Measurements from ENCODE around the gene HRAS. TPM values are rescaled to one million over a fixed set of nuclear protein-coding genes. Genes with fewer than 3 reads are reported as not detected.

Gene HRAS
- total RNA-seq, 1 donor from 2014 or later, result 83.7 TPM

GRCh38 chr11:489610-490185 lies 45.7 kb downstream of the HRAS start:
- no peaks in the 10 kb centered on the region for H3K27me3 ChIP-seq (ENCODE audit: control insufficient read depth, insufficient read depth, low read length)
- no peak for TF ChIP-seq CTCF (IDR thresholded peaks at IDR 0.05; ENCODE audit: insufficient read depth, low read length, poor library complexity, severe bottlenecking)
- H3K36me3 ChIP-seq (ENCODE audit: control insufficient read depth, insufficient read depth, low read length), result no peaks in the 10 kb centered on the region
- no peak for DNase-seq (ENCODE audit: low read depth)
- no peak overlapping the region for H3K4me3 ChIP-seq (ENCODE audit: low read depth, low read length)

- no peaks in the 10 kb centered on the region for H3K27me3 ChIP-seq (ENCODE audit: control insufficient read depth, insufficient read depth, low read length)
- no peak overlapping the region for H3K4me3 ChIP-seq (ENCODE audit: low read depth, low read length)
- TF ChIP-seq CTCF (IDR thresholded peaks at IDR 0.05; ENCODE audit: insufficient read depth, low read length, poor library complexity, severe bottlenecking), result no peak
- no peaks in the 10 kb centered on the region for H3K36me3 ChIP-seq (ENCODE audit: control insufficient read depth, insufficient read depth, low read length)
- no peak for DNase-seq (ENCODE audit: low read depth)
These were observed 46.4 kb downstream of the HRAS start for GRCh38 chr11:488992-489391.

- no peak for DNase-seq (ENCODE audit: low read depth)
- Histone ChIP-seq H3K27me3 (ENCODE audit: control insufficient read depth, insufficient read depth, low read length) (no peaks in the 10 kb centered on the region), H3K4me3 (ENCODE audit: low read depth, low read length) (no peak overlapping the region), H3K36me3 (ENCODE audit: control insufficient read depth, insufficient read depth, low read length) (no peaks in the 10 kb centered on the region)
- no peak for TF ChIP-seq CTCF (IDR thresholded peaks at IDR 0.05; ENCODE audit: insufficient read depth, low read length, poor library complexity, severe bottlenecking)
These were observed 46.8 kb downstream of the HRAS start for GRCh38 chr11:488579-488978.

GRCh38 chr11:488062-488461 lies 47.3 kb downstream of the HRAS start:
- no peak for DNase-seq (ENCODE audit: low read depth)
- H3K36me3 ChIP-seq (ENCODE audit: control insufficient read depth, insufficient read depth, low read length), result no peaks in the 10 kb centered on the region
- no peaks in the 10 kb centered on the region for H3K27me3 ChIP-seq (ENCODE audit: control insufficient read depth, insufficient read depth, low read length)
- no peak for TF ChIP-seq CTCF (IDR thresholded peaks at IDR 0.05; ENCODE audit: insufficient read depth, low read length, poor library complexity, severe bottlenecking)
- H3K4me3 ChIP-seq (ENCODE audit: low read depth, low read length), result no peak overlapping the region

- DNase-seq (ENCODE audit: low read depth), result no peak
- H3K27me3 ChIP-seq (ENCODE audit: control insufficient read depth, insufficient read depth, low read length), result no peaks in the 10 kb centered on the region
- no peak for TF ChIP-seq CTCF (IDR thresholded peaks at IDR 0.05; ENCODE audit: insufficient read depth, low read length, poor library complexity, severe bottlenecking)
These were observed 47.8 kb downstream of the HRAS start for GRCh38 chr11:487571-488021.

GRCh38 chr11:486189-486588 lies 49.2 kb downstream of the HRAS start:
- DNase-seq (ENCODE audit: low read depth), result no peak
- TF ChIP-seq CTCF (IDR thresholded peaks at IDR 0.05; ENCODE audit: insufficient read depth, low read length, poor library complexity, severe bottlenecking), result no peak
- no peak overlapping the region for H3K4me3 ChIP-seq (ENCODE audit: low read depth, low read length)
- H3K36me3 ChIP-seq (ENCODE audit: control insufficient read depth, insufficient read depth, low read length), result no peaks in the 10 kb centered on the region
- no peaks in the 10 kb centered on the region for H3K27me3 ChIP-seq (ENCODE audit: control insufficient read depth, insufficient read depth, low read length)

More at GRCh38 chr11:487571-488021, 47.8 kb downstream of the HRAS start:
- Histone ChIP-seq H3K4me3 (ENCODE audit: low read depth, low read length) (no peak overlapping the region), H3K36me3 (ENCODE audit: control insufficient read depth, insufficient read depth, low read length) (no peaks in the 10 kb centered on the region)
